ENCODE measurements around the gene CTIF. TPM values are rescaled to one million over a fixed set of nuclear protein-coding genes. Genes with fewer than 3 reads are reported as not detected.
A peak's percentile ranks its signal among the peaks of the same experiment; 100 is the strongest.

The CTIF gene
- total RNA-seq, 4 donors from 2014 or later, result 29.0 to 61.5 (median 37.7) TPM

DNA sequence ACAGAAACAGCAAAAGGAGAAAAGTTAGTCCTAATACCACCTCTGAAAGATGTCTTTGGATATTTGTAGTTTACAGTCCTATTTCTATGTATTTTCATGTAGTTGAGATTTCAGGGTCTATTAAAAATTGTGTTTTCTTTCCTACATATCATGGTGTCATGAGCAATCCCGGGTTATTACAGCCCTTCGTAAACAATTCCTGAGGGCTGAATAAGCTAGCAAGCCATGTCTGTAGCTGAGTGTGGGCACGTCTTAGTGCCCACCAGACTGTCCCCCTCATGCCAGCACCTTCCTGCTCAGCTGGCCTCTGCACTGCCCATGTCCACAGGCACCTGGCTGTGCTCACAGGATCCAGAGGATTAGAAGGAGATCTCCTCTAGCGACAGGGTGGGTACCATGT, 60.6 kb downstream of the CTIF start:
- no peaks in the 10 kb centered on the region for H3K36me3 ChIP-seq
- WGBS, result 89% methylated on average over 3 of the region's 4 CpGs

DNA sequence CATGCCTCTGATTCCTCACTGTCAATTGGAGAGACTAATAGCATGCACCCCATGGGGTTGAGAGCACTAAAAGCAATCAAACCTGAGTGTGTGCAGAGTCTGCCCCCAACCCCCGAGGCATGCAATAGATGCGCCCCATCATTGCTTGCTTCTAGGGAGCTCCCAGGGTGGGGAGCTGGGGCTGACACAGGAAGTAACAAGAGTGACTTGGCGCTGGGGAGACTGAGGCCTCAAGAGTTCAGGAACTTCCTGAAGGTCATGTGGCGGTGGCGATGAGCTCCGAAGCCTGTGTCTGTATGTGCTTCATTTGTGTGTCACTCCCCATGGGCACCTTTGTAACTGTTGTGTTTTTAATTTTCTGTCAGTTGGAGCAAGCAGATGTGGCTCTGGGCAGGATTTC, 61.2 kb downstream of the CTIF start:
- Histone ChIP-seq H3K27me3 (no peaks in the 10 kb centered on the region), H3K36me3 (no peaks in the 10 kb centered on the region), H3K4me1 (no peaks in the 10 kb centered on the region), H3K9me3 (no peaks in the 10 kb centered on the region), H3K4me3 (no peak overlapping the region), H3K27ac (no peak overlapping the region)
- 95% methylated on average over 6 of the region's 6 CpGs for WGBS
- TF ChIP-seq EP300 (IDR thresholded peaks at IDR 0.05) (no peak), POLR2A (IDR thresholded peaks at IDR 0.05) (no peak), POLR2AphosphoS5 (IDR thresholded peaks at IDR 0.05) (no peak)
- TF ChIP-seq, protein P1, sequence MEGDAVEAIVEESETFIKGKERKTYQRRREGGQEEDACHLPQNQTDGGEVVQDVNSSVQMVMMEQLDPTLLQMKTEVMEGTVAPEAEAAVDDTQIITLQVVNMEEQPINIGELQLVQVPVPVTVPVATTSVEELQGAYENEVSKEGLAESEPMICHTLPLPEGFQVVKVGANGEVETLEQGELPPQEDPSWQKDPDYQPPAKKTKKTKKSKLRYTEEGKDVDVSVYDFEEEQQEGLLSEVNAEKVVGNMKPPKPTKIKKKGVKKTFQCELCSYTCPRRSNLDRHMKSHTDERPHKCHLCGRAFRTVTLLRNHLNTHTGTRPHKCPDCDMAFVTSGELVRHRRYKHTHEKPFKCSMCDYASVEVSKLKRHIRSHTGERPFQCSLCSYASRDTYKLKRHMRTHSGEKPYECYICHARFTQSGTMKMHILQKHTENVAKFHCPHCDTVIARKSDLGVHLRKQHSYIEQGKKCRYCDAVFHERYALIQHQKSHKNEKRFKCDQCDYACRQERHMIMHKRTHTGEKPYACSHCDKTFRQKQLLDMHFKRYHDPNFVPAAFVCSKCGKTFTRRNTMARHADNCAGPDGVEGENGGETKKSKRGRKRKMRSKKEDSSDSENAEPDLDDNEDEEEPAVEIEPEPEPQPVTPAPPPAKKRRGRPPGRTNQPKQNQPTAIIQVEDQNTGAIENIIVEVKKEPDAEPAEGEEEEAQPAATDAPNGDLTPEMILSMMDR (IDR thresholded peaks at IDR 0.05), result no peak
- no peak for DNase-seq (ENCODE audit: low spot score in 2 of 2)

More for the DNA sequence above, 60.6 kb downstream of the CTIF start:
- Histone ChIP-seq H3K4me1 (no peaks in the 10 kb centered on the region), H3K27me3 (no peaks in the 10 kb centered on the region), H3K4me3 (no peak overlapping the region), H3K9me3 (no peaks in the 10 kb centered on the region), H3K27ac (no peak overlapping the region)
- DNase-seq (ENCODE audit: low spot score in 2 of 2), result no peak
- TF ChIP-seq EP300 (IDR thresholded peaks at IDR 0.05) (no peak), POLR2AphosphoS5 (IDR thresholded peaks at IDR 0.05) (no peak), POLR2A (IDR thresholded peaks at IDR 0.05) (no peak)
- TF ChIP-seq, protein P1 (IDR thresholded peaks at IDR 0.05), result no peak

DNA sequence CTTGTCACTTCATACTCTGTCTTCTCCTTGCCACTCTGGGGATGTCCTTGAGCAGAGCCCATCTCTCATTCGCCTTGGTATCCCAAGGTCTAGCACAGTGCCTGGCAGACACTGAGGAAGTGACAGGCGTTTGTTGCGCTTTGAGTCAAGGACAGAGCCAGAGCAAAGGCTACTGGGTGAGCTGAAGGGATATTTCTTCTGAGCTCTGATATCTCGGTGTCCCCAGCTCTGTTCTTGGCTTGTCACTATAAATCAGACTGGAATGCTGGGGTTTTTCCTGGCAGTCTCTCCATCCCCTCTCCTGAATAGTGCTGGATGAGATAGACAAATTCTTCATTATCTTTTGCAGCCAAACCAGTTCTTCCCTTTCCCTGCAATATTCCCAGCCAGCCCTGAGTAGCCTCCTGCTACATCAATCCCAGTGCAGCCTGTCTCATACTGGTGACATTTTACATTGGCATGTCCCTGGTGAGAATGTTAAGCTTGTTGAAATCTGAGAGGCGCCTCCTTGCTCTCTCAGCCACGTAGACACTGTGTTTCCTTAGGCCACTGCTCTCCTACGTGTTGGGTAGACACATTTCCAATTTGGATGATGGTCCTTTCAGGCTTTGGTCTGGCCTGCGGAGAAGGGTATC, 61.7 kb downstream of the CTIF start:
- no peak overlapping the region for H3K4me3 ChIP-seq

DNA sequence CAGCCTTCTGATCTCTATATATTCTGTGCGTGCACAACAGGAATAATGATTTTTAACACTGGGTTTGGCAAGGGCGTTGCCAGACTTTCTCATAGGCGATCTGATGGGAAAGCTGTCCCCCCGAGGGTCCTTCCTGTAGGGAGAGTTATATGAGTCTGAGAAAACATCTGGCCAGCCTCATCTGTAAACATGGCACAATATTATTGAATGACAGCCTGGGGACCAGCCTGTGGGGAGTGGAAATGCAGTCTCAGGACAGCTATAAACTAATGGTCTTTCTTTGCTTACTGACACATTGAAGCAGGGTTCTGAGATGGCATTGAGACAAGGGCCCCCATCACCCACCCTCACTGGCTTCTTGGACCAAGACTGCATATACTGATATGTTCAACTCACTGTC, 62.5 kb downstream of the CTIF start:
- Histone ChIP-seq H3K27ac (no peak overlapping the region), H3K4me3 (no peak overlapping the region), H3K27me3 (no peaks in the 10 kb centered on the region), H3K9me3 (no peaks in the 10 kb centered on the region), H3K36me3 (no peaks in the 10 kb centered on the region), H3K4me1 (no peaks in the 10 kb centered on the region)
- no peak for DNase-seq (ENCODE audit: low spot score in 2 of 2)
- WGBS, result 82% methylated on average over 4 of the region's 4 CpGs
- TF ChIP-seq EP300 (IDR thresholded peaks at IDR 0.05) (no peak), POLR2A (IDR thresholded peaks at IDR 0.05) (no peak), POLR2AphosphoS5 (IDR thresholded peaks at IDR 0.05) (no peak)
- TF ChIP-seq, protein P1 (IDR thresholded peaks at IDR 0.05), result no peak

More for the DNA sequence above, 61.7 kb downstream of the CTIF start:
- Histone ChIP-seq H3K36me3 (no peaks in the 10 kb centered on the region), H3K9me3 (no peaks in the 10 kb centered on the region), H3K4me1 (no peaks in the 10 kb centered on the region), H3K27me3 (no peaks in the 10 kb centered on the region), H3K27ac (no peak overlapping the region)
- WGBS, result 81% methylated on average over 8 of the region's 8 CpGs
- no peak for DNase-seq (ENCODE audit: low spot score in 2 of 2)
- TF ChIP-seq POLR2A (IDR thresholded peaks at IDR 0.05) (no peak), EP300 (IDR thresholded peaks at IDR 0.05) (no peak), POLR2AphosphoS5 (IDR thresholded peaks at IDR 0.05) (no peak)
- TF ChIP-seq, protein P1 (IDR thresholded peaks at IDR 0.05), result no peak

DNA sequence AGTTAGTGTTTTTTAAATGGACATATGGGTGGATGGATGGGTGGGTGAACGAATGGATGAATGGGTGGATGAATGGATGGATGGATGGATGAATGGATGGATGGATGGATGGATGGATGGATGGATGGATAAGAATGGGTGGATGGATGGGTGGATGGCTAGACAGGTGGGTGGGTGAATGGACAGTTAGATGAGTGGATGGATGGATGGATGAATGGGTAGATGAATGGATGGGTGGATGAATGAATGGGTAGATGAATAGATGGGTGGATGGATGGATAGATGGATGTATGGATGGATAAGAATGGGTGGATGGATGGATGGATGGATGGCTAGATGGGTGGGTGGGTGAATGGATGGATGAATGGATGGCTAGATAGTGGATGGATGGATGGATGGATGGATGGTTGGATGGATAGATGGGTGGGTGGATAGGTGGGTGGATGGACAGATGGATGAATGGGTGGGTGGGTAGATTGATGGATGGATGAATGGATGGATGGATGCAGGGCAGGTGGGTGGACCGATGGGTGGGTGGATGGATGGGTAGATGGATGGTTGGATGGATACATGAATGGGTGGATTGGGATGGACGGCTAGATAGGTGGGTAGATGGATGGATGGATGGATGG, 64.0 kb downstream of the CTIF start:
- 97% methylated on average over 3 of the region's 3 CpGs for WGBS
- TF ChIP-seq POLR2AphosphoS5 (IDR thresholded peaks at IDR 0.05), result no peak
- TF ChIP-seq, protein P1 (IDR thresholded peaks at IDR 0.05), result peak in 1 of 2 donors; percentile 5
- no peaks in the 10 kb centered on the region for H3K27me3 ChIP-seq
- H3K4me3 ChIP-seq, result no peak overlapping the region
- no peaks in the 10 kb centered on the region for H3K4me1 ChIP-seq
- H3K27ac ChIP-seq, result no peak overlapping the region
- no peak for DNase-seq (ENCODE audit: low spot score in 2 of 2)
- no peaks in the 10 kb centered on the region for H3K36me3 ChIP-seq
- H3K9me3 ChIP-seq, result no peaks in the 10 kb centered on the region
